Measurements from ENCODE around the gene SCAMP2.

The SCAMP2 gene

DNA sequence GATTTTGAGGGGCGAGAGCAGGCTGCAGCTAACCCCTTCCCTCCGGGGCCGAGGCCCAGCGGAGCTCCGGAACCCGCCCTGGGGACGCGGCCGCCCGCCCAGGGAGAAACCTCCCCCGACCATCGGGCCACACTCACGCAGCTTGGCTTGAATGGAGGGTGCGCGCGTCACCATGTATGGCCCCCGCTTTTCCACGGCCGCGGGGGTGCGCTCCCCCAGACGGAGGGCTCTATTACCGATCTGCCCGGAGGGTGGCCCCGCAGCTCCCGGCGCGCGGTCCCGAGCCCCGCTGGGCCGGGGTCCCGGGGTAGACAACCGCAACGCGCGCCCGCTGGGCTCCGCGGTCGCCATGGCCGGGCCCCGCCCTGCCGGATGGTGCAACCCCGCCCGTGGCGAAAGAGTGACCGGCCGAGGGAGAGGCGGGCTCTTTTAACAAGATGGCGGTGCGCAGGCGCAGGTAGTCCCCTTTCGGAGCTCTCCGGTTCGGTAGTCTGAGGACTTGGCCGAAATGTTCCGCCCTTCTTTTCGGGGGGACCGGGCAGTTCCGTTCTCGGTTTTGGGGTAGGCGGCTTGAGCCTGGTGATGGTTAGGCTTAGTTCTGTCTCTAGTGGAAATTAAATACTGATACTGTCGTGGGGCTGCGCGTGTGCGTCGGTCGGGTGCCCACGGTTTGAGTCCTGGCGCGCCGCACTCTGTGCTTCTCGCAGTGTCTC is 33.4 kb upstream of the SCAMP2 start, which contains the start of gene FAM219B:
Gene FAM219B (minus strand): TSS at position 402 of the 713 bp plus-strand sequence. CDS start 51 bp downstream, at position 351.
- Histone ChIP-seq H2AFZ (ENCODE audit: low read depth, low read length) (peak within 1 kb of the TSS; percentile 93), H3K79me2 (ENCODE audit: insufficient read depth, low read length) (peaks cover 22% of the 10 kb centered on the region), H3K27me3 (ENCODE audit: insufficient read depth, low read length, poor library complexity) (no peaks in the 10 kb centered on the region), H3K4me2 (ENCODE audit: insufficient read depth, low read length) (peak within 1 kb of the TSS; percentile 68), H3K4me1 (ENCODE audit: insufficient read depth, low read length) (peaks cover 24% of the 10 kb centered on the region), H3K9ac (ENCODE audit: low read depth, low read length) (peak within 1 kb of the TSS; percentile 86), H3K4me3 (ENCODE audit: low read depth in 1 of 2, low read length in 2 of 2) (peak within 1 kb of the TSS; percentile 69 to 73), H4K20me1 (ENCODE audit: insufficient read depth, low read length) (no peaks in the 10 kb centered on the region), H3K36me3 (ENCODE audit: insufficient read depth, low read length) (peaks cover 33% of the 10 kb centered on the region), H3K27ac (ENCODE audit: low read length) (peak within 1 kb of the TSS; percentile 72), H3K9me3 (ENCODE audit: insufficient read depth, low read length, severe bottlenecking) (no peaks in the 10 kb centered on the region)
- TF ChIP-seq EZH2 (IDR thresholded peaks at IDR 0.05; ENCODE audit: borderline replicate concordance, low read depth, low read length, severe bottlenecking) = no peak
- TF ChIP-seq, protein P1, sequence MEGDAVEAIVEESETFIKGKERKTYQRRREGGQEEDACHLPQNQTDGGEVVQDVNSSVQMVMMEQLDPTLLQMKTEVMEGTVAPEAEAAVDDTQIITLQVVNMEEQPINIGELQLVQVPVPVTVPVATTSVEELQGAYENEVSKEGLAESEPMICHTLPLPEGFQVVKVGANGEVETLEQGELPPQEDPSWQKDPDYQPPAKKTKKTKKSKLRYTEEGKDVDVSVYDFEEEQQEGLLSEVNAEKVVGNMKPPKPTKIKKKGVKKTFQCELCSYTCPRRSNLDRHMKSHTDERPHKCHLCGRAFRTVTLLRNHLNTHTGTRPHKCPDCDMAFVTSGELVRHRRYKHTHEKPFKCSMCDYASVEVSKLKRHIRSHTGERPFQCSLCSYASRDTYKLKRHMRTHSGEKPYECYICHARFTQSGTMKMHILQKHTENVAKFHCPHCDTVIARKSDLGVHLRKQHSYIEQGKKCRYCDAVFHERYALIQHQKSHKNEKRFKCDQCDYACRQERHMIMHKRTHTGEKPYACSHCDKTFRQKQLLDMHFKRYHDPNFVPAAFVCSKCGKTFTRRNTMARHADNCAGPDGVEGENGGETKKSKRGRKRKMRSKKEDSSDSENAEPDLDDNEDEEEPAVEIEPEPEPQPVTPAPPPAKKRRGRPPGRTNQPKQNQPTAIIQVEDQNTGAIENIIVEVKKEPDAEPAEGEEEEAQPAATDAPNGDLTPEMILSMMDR (IDR thresholded peaks at IDR 0.05; ENCODE audit: borderline replicate concordance, extremely low read depth, low read length, poor library complexity, severe bottlenecking) = no peak
- ATAC-seq (ENCODE audit: insufficient read depth, low read depth) (peak; percentile 76), DNase-seq (peak; percentile 72)

GRCh38 chr15:74906067-74906449 is 32.9 kb upstream of the SCAMP2 start:
- Histone ChIP-seq H3K4me1 (ENCODE audit: insufficient read depth, low read length) (peaks cover 27% of the 10 kb centered on the region), H3K4me3 (ENCODE audit: low read depth in 1 of 2, low read length in 2 of 2) (peak overlapping the region; percentile 69 to 73), H2AFZ (ENCODE audit: low read depth, low read length) (peak overlapping the region; percentile 93), H3K9me3 (ENCODE audit: insufficient read depth, low read length, severe bottlenecking) (no peaks in the 10 kb centered on the region), H3K36me3 (ENCODE audit: insufficient read depth, low read length) (peaks cover 38% of the 10 kb centered on the region), H3K79me2 (ENCODE audit: insufficient read depth, low read length) (peaks cover 22% of the 10 kb centered on the region), H3K27me3 (ENCODE audit: insufficient read depth, low read length, poor library complexity) (no peaks in the 10 kb centered on the region), H3K4me2 (ENCODE audit: insufficient read depth, low read length) (peak overlapping the region; percentile 68), H4K20me1 (ENCODE audit: insufficient read depth, low read length) (no peaks in the 10 kb centered on the region), H3K9ac (ENCODE audit: low read depth, low read length) (peak overlapping the region; percentile 86), H3K27ac (ENCODE audit: low read length) (peak overlapping the region; percentile 72)
- no peak for TF ChIP-seq EZH2 (IDR thresholded peaks at IDR 0.05; ENCODE audit: borderline replicate concordance, low read depth, low read length, severe bottlenecking)
- TF ChIP-seq, protein P1 (IDR thresholded peaks at IDR 0.05; ENCODE audit: borderline replicate concordance, extremely low read depth, low read length, poor library complexity, severe bottlenecking) = no peak
- DNase-seq (peak; percentile 46), ATAC-seq (ENCODE audit: insufficient read depth, low read depth) (peak; percentile 68)

DNA sequence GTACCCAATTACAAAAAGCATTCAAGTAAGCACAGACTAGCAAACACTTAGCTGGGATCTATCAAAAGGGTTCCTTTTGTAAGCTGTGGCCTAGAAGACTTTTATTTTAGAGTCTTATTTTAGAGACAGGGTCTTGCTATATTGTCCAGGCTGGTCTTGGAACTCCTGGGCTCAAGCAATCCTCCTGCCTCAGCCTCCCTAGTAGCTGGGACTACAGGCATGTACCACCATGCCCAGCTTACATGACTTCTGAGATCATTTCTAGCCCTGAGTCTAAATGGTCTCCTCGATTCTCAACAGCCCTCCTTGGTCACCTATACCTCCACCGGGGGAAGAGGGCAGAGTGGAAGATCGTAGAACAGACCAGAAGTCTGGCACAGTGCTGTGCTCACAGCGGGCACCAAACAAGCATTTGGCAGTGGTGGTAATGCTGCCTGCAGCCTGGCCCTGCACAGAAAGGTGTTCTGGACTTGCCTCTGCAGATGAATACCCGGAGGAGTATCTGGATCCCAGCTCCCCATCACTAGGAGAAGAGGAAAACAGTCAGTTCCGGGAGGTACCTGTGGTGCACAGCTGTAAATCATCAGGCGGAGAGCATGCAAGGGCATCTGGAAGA is 31.1 kb upstream of the SCAMP2 start:
- H4K20me1 ChIP-seq (ENCODE audit: insufficient read depth, low read length) = no peaks in the 10 kb centered on the region
- no peak for ATAC-seq (ENCODE audit: insufficient read depth, low read depth)
- H3K79me2 ChIP-seq (ENCODE audit: insufficient read depth, low read length) = peaks cover 22% of the 10 kb centered on the region
- DNase-seq = no peak
- no peak overlapping the region for H2AFZ ChIP-seq (ENCODE audit: low read depth, low read length)
- no peaks in the 10 kb centered on the region for H3K9me3 ChIP-seq (ENCODE audit: insufficient read depth, low read length, severe bottlenecking)
- peaks cover 52% of the 10 kb centered on the region for H3K36me3 ChIP-seq (ENCODE audit: insufficient read depth, low read length)
- H3K27me3 ChIP-seq (ENCODE audit: insufficient read depth, low read length, poor library complexity) = no peaks in the 10 kb centered on the region
- no peak overlapping the region for H3K4me2 ChIP-seq (ENCODE audit: insufficient read depth, low read length)
- H3K4me1 ChIP-seq (ENCODE audit: insufficient read depth, low read length) = peaks cover 27% of the 10 kb centered on the region
- H3K27ac ChIP-seq (ENCODE audit: low read length) = no peak overlapping the region
- no peak overlapping the region for H3K4me3 ChIP-seq (ENCODE audit: low read depth in 1 of 2, low read length in 2 of 2)
- no peak overlapping the region for H3K9ac ChIP-seq (ENCODE audit: low read depth, low read length)
- TF ChIP-seq, protein P1 (IDR thresholded peaks at IDR 0.05; ENCODE audit: borderline replicate concordance, extremely low read depth, low read length, poor library complexity, severe bottlenecking) = no peak
- TF ChIP-seq EZH2 (IDR thresholded peaks at IDR 0.05; ENCODE audit: borderline replicate concordance, low read depth, low read length, severe bottlenecking) = no peak

Data from DND-41 (cell line).